Naive thymus-derived CD8-positive, alpha-beta T cell (primary cell): ENCODE results near the gene UPK3A. TPM values are rescaled to one million over a fixed set of nuclear protein-coding genes. Genes with fewer than 3 reads are reported as not detected.
"Not testable (repeated sequence)": the region's sequence is repeated elsewhere in the genome, so short reads cannot be mapped to it uniquely, and the experiment has no call there.

Source experiments
- ATAC-seq, 2 donors: fragments of 150-1000 bp; cut with Tn5 transposase in 1 of 2; sonication (Bioruptor Pico), chemical (Tn5 transposase) in 1 of 2; 1 replicate in 1 of 2; 2 replicates in 1 of 2; pipeline ENCODE4 v1.10.0; 2021; ENCODE audit warnings: mild to moderate bottlenecking in 2 of 2, moderate library complexity in 2 of 2
- POLR2A ChIA-PET: fragments of 350-600 bp; sonication (Branson Sonifier 250); formaldehyde crosslinking; loops from one replicate; lab custom pipeline; 2021; ENCODE audit warnings: antibody characterized with exemption; lab: Charles Lee
- DNase-seq, 10 donors: peaks; one replicate each; pipeline versions ENCODE4 v3.0.0 to v3.0.0-alpha.2; 2020 to 2022
- H3K27ac Mint-ChIP-seq, 10 donors: one replicate each; pipeline ENCODE4 v1.8.0; 2020 to 2022; ENCODE audit warnings: mild to moderate bottlenecking in 10 of 10, mixed read lengths in 10 of 10, moderate library complexity in 4 of 10, inconsistent platforms in 1 of 10
- H3K27me3 Mint-ChIP-seq, 5 donors: one replicate each; pipeline ENCODE4 v1.8.0; 2021 to 2022; ENCODE audit warnings: mixed read lengths in 5 of 5
- H3K36me3 Mint-ChIP-seq, 3 donors: one replicate each; pipeline ENCODE4 v1.8.0; 2020 to 2022; ENCODE audit warnings: mixed read lengths in 3 of 3, mild to moderate bottlenecking in 2 of 3, inconsistent platforms in 1 of 3
- H3K4me1 Mint-ChIP-seq, 4 donors: one replicate each; pipeline ENCODE4 v1.8.0; 2021 to 2022; ENCODE audit warnings: mixed read lengths in 4 of 4
- H3K4me3 Mint-ChIP-seq, 10 donors: one replicate each; pipeline ENCODE4 v1.8.0; 2020 to 2022; ENCODE audit warnings: mild to moderate bottlenecking in 10 of 10, mixed read lengths in 10 of 10, moderate library complexity in 6 of 10, inconsistent platforms in 1 of 10
- H3K9me3 Mint-ChIP-seq, 9 donors: one replicate each; pipeline ENCODE4 v1.8.0; 2020 to 2022; ENCODE audit warnings: mixed read lengths in 9 of 9, mild to moderate bottlenecking in 3 of 9, inconsistent platforms in 1 of 9, moderate library complexity in 1 of 9
- polyA plus RNA-seq, 3 donors: library from polyadenylated mRNA; unstranded; fragments of 300-500 nt; fragmentation: Illumina TruSeq; gene quantifications; one replicate each; pipeline ENCODE4 v1.2.3, GENCODE V29; 2021
- total RNA-seq, 8 experiments: library from RNA in 2 of 8; stranded (reverse) in 2 of 8; gene quantifications; one replicate each; pipeline ENCODE4 v1.2.3 and lab custom pipeline; 2021 to 2026

The UPK3A gene
- total and polyA plus RNA-seq, 5 experiments from 2014 or later = not detected

GRCh38 chr22:45291931-45292290 is 7.2 kb downstream of the UPK3A start:
- Mint-ChIP-seq H3K27ac (no peak overlapping the region), H3K27me3 (no peaks in the 10 kb centered on the region), H3K9me3 (no peaks in the 10 kb centered on the region), H3K4me1 (peaks cover 6 to 33% (median 16%) of the 10 kb centered on the region in 4 donors), H3K36me3 (no peaks in the 10 kb centered on the region), H3K4me3 (no peak overlapping the region)
- POLR2A ChIA-PET = no interaction called here
- ATAC-seq = no peak
- no peak for DNase-seq

- ATAC-seq = no peak
- Mint-ChIP-seq H3K36me3 (no peaks in the 10 kb centered on the region), H3K4me1 (peaks cover 6 to 34% (median 21%) of the 10 kb centered on the region in 4 donors), H3K9me3 (no peaks in the 10 kb centered on the region), H3K4me3 (no peak overlapping the region), H3K27ac (peak overlapping the region in 4 of 10 donors; percentile 11 to 52 (median 42)), H3K27me3 (no peaks in the 10 kb centered on the region)
- POLR2A ChIA-PET = no interaction called here
- no peak for DNase-seq
These were observed 8.1 kb downstream of the UPK3A start for GRCh38 chr22:45292731-45293442.

- Mint-ChIP-seq H3K9me3 (no peaks in the 10 kb centered on the region), H3K36me3 (no peaks in the 10 kb centered on the region), H3K4me3 (peak overlapping the region in 1 of 10 donors; percentile 60), H3K27ac (peak overlapping the region in 5 of 10 donors; percentile 2 to 86 (median 52)), H3K27me3 (no peaks in the 10 kb centered on the region), H3K4me1 (peaks cover 10 to 33% (median 30%) of the 10 kb centered on the region in 4 donors)
- ATAC-seq (no peak), DNase-seq (no peak)
- POLR2A ChIA-PET = interaction anchor here (0.7 kb wide), 1 partner anchor 20 kb away, joined by 4 read pairs; no protein-coding TSS in a partner anchor
These were observed 9.3 kb downstream of the UPK3A start for GRCh38 chr22:45294030-45294429.

- Mint-ChIP-seq H3K27ac (peak overlapping the region in 5 of 10 donors; percentile 3 to 90 (median 56)), H3K4me1 (peaks cover 15 to 40% (median 36%) of the 10 kb centered on the region in 4 donors)
- not testable (repeated sequence) for ATAC-seq, H3K27me3 Mint-ChIP-seq, H3K4me3 Mint-ChIP-seq, H3K9me3 Mint-ChIP-seq, H3K36me3 Mint-ChIP-seq, DNase-seq
- POLR2A ChIA-PET = interaction anchor here (0.7 to 4.0 kb wide), 2 partner anchors 14 to 1281 kb away, joined by 3 to 48 read pairs; partner anchors contain the start of gene FAM118A
These were observed 10.3 kb downstream of the UPK3A start for GRCh38 chr22:45295004-45295403.

GRCh38 chr22:45295492-45295891 is 10.7 kb downstream of the UPK3A start:
- Mint-ChIP-seq H3K4me3 (no peak overlapping the region), H3K36me3 (no peaks in the 10 kb centered on the region), H3K27ac (peak overlapping the region in 8 of 10 donors; percentile 35 to 95 (median 90)), H3K27me3 (no peaks in the 10 kb centered on the region), H3K9me3 (no peaks in the 10 kb centered on the region), H3K4me1 (peaks cover 15 to 40% (median 36%) of the 10 kb centered on the region in 4 donors)
- POLR2A ChIA-PET = interaction anchor here (4.0 kb wide), 1 partner anchor 14 kb away, joined by 48 read pairs; the partner anchor contains the start of gene FAM118A
- ATAC-seq (no peak), DNase-seq (no peak)

- ATAC-seq = peak; percentile 97 to 98
- Mint-ChIP-seq H3K36me3 (no peaks in the 10 kb centered on the region), H3K4me3 (peak overlapping the region; percentile 15 to 81 (median 64)), H3K4me1 (peaks cover 15 to 40% (median 36%) of the 10 kb centered on the region in 4 donors), H3K27ac (peak overlapping the region; percentile 87 to 96 (median 91)), H3K27me3 (no peaks in the 10 kb centered on the region), H3K9me3 (no peaks in the 10 kb centered on the region)
- POLR2A ChIA-PET = interaction anchor here (0.5 to 4.0 kb wide), 9 partner anchors 8 to 716 kb away, joined by 3 to 48 read pairs (median 4); partner anchors contain the start of gene FAM118A
- peak; percentile 17 to 82 (median 55) for DNase-seq
These were observed 12.0 kb downstream of the UPK3A start for GRCh38 chr22:45296628-45297297.

GRCh38 chr22:45298934-45299505 is 14.3 kb downstream of the UPK3A start:
- Mint-ChIP-seq H3K9me3 (no peaks in the 10 kb centered on the region), H3K27ac (peak overlapping the region; percentile 36 to 91 (median 67)), H3K4me3 (no peak overlapping the region), H3K36me3 (no peaks in the 10 kb centered on the region), H3K27me3 (no peaks in the 10 kb centered on the region), H3K4me1 (peaks cover 15 to 40% (median 33%) of the 10 kb centered on the region in 4 donors)
- DNase-seq (no peak), ATAC-seq (no peak)
- POLR2A ChIA-PET = interaction anchor here (0.5 to 2.7 kb wide), 5 partner anchors 10 to 584 kb away, joined by 3 to 17 read pairs (median 3); partner anchors contain the start of gene FAM118A

- no peaks in the 10 kb centered on the region for H3K36me3 Mint-ChIP-seq
- DNase-seq = no peak
- no peak for ATAC-seq
- no peaks in the 10 kb centered on the region for H3K27me3 Mint-ChIP-seq
- no peak overlapping the region for H3K4me3 Mint-ChIP-seq
- POLR2A ChIA-PET = interaction anchor here (0.6 to 0.7 kb wide), 2 partner anchors 11 to 31 kb away, joined by 3 to 6 read pairs; no protein-coding TSS in a partner anchor
- H3K9me3 Mint-ChIP-seq = no peaks in the 10 kb centered on the region
- H3K4me1 Mint-ChIP-seq = peaks cover 9 to 19% (median 13%) of the 10 kb centered on the region in 4 donors
- peak overlapping the region in 3 of 10 donors; percentile 32 to 73 (median 67) for H3K27ac Mint-ChIP-seq
These were observed 18.0 kb downstream of the UPK3A start for GRCh38 chr22:45302751-45303150.

GRCh38 chr22:45303181-45303580 is 18.4 kb downstream of the UPK3A start:
- Mint-ChIP-seq H3K4me1 (peaks cover 8 to 17% (median 12%) of the 10 kb centered on the region in 4 donors), H3K27me3 (no peaks in the 10 kb centered on the region), H3K36me3 (no peaks in the 10 kb centered on the region), H3K4me3 (no peak overlapping the region), H3K27ac (peak overlapping the region in 3 of 10 donors; percentile 32 to 73 (median 67)), H3K9me3 (no peaks in the 10 kb centered on the region)
- POLR2A ChIA-PET = interaction anchor here (0.6 kb wide), 1 partner anchor 10 kb away, joined by 6 read pairs; no protein-coding TSS in a partner anchor
- DNase-seq (no peak), ATAC-seq (no peak)

GRCh38 chr22:45304971-45305370 is 20.2 kb downstream of the UPK3A start:
- no peak overlapping the region for H3K4me3 Mint-ChIP-seq
- peaks cover 7 to 15% (median 11%) of the 10 kb centered on the region in 4 donors for H3K4me1 Mint-ChIP-seq
- no peaks in the 10 kb centered on the region for H3K9me3 Mint-ChIP-seq
- no peaks in the 10 kb centered on the region for H3K36me3 Mint-ChIP-seq
- POLR2A ChIA-PET = interaction anchor here (0.7 to 0.9 kb wide), 2 partner anchors 9 to 81 kb away, joined by 3 to 4 read pairs; no protein-coding TSS in a partner anchor
- no peaks in the 10 kb centered on the region for H3K27me3 Mint-ChIP-seq
- DNase-seq = no peak
- no peak for ATAC-seq
- no peak overlapping the region for H3K27ac Mint-ChIP-seq

GRCh38 chr22:45305456-45306075 is 20.8 kb downstream of the UPK3A start:
- POLR2A ChIA-PET = interaction anchor here (0.9 kb wide), 1 partner anchor 9 kb away, joined by 3 read pairs; no protein-coding TSS in a partner anchor
- H3K27me3 Mint-ChIP-seq = no peaks in the 10 kb centered on the region
- no peaks in the 10 kb centered on the region for H3K36me3 Mint-ChIP-seq
- H3K9me3 Mint-ChIP-seq = no peaks in the 10 kb centered on the region
- peak overlapping the region in 2 of 10 donors; percentile 3 to 33 for H3K27ac Mint-ChIP-seq
- no peak overlapping the region for H3K4me3 Mint-ChIP-seq
- DNase-seq (no peak), ATAC-seq (no peak)
- H3K4me1 Mint-ChIP-seq = peaks cover 8 to 16% (median 13%) of the 10 kb centered on the region in 4 donors

- DNase-seq (no peak), ATAC-seq (no peak)
- H3K27ac Mint-ChIP-seq = peak overlapping the region in 1 of 10 donors; percentile 3
- H3K4me3 Mint-ChIP-seq = no peak overlapping the region
- H3K9me3 Mint-ChIP-seq = no peaks in the 10 kb centered on the region
- POLR2A ChIA-PET = interaction anchor here (6.8 kb wide), 1 partner anchor 10 kb away, joined by 48 read pairs; no protein-coding TSS in a partner anchor
- H3K36me3 Mint-ChIP-seq = peaks cover 0 to 5% (median 0%) of the 10 kb centered on the region in 3 donors
- H3K27me3 Mint-ChIP-seq = no peaks in the 10 kb centered on the region
- peaks cover 14 to 22% (median 19%) of the 10 kb centered on the region in 4 donors for H3K4me1 Mint-ChIP-seq
These were observed 21.4 kb downstream of the UPK3A start for GRCh38 chr22:45306139-45306538.
